ENCODE results near the gene ORC4.

DNA sequence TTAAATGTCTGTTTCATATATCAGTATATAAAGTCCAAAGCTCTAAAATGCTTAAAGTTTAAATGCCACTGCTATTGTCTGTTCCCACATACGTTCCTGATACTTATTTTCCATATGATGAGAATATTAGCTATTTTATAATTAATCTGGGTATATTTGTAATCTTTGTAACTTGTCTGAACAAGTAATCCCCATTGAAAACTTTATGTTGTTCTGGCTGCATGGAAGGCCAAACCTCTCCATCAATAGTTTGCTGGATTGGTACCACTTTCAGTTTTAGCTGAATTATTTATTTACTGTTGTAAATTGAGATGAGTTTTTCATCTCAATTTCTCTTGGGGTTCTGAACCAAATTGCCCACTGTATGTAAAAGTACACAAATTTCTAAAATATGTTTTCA lies 1.8 kb upstream of the ORC4 start:
- TF ChIP-seq, protein P1, sequence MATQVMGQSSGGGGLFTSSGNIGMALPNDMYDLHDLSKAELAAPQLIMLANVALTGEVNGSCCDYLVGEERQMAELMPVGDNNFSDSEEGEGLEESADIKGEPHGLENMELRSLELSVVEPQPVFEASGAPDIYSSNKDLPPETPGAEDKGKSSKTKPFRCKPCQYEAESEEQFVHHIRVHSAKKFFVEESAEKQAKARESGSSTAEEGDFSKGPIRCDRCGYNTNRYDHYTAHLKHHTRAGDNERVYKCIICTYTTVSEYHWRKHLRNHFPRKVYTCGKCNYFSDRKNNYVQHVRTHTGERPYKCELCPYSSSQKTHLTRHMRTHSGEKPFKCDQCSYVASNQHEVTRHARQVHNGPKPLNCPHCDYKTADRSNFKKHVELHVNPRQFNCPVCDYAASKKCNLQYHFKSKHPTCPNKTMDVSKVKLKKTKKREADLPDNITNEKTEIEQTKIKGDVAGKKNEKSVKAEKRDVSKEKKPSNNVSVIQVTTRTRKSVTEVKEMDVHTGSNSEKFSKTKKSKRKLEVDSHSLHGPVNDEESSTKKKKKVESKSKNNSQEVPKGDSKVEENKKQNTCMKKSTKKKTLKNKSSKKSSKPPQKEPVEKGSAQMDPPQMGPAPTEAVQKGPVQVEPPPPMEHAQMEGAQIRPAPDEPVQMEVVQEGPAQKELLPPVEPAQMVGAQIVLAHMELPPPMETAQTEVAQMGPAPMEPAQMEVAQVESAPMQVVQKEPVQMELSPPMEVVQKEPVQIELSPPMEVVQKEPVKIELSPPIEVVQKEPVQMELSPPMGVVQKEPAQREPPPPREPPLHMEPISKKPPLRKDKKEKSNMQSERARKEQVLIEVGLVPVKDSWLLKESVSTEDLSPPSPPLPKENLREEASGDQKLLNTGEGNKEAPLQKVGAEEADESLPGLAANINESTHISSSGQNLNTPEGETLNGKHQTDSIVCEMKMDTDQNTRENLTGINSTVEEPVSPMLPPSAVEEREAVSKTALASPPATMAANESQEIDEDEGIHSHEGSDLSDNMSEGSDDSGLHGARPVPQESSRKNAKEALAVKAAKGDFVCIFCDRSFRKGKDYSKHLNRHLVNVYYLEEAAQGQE (IDR thresholded peaks at IDR 0.05; ENCODE audit: low read depth), result no peak
- TF ChIP-seq, protein P2, sequence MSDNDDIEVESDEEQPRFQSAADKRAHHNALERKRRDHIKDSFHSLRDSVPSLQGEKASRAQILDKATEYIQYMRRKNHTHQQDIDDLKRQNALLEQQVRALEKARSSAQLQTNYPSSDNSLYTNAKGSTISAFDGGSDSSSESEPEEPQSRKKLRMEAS (IDR thresholded peaks at IDR 0.05), result no peak
- TF ChIP-seq EP300 (IDR thresholded peaks at IDR 0.05; ENCODE audit: borderline replicate concordance) (no peak), TAF1 (IDR thresholded peaks at IDR 0.05; ENCODE audit: low read depth) (no peak), CEBPB (IDR thresholded peaks at IDR 0.05) (no peak), EGR1 (IDR thresholded peaks at IDR 0.05) (no peak), CREB1 (IDR thresholded peaks at IDR 0.05; ENCODE audit: low read depth) (no peak), ZBTB7A (IDR thresholded peaks at IDR 0.05; ENCODE audit: low read depth) (no peak), YY1 (IDR thresholded peaks at IDR 0.05; ENCODE audit: low read depth) (no peak)
- TF ChIP-seq, protein P3, sequence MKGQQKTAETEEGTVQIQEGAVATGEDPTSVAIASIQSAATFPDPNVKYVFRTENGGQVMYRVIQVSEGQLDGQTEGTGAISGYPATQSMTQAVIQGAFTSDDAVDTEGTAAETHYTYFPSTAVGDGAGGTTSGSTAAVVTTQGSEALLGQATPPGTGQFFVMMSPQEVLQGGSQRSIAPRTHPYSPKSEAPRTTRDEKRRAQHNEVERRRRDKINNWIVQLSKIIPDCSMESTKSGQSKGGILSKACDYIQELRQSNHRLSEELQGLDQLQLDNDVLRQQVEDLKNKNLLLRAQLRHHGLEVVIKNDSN (IDR thresholded peaks at IDR 0.05), result no peak
